Activated T-cell treated with anti-CD3 and anti-CD28 coated beads for 1 hour (primary cell): Measurements from ENCODE around the gene SMYD3.
A peak's percentile ranks its signal among the peaks of the same experiment; 100 is the strongest.
"Not testable (repeated sequence)": the region's sequence is repeated elsewhere in the genome, so short reads cannot be mapped to it uniquely, and the experiment has no call there.

Source experiments
- DNase-seq: peaks from one replicate; pipeline ENCODE4 v3.0.0-alpha.2; 2020; ENCODE audit warnings: low read depth

SMYD3 gene

GRCh38 chr1:246029616-246030015 is 477.5 kb downstream of the SMYD3 start:
- DNase-seq: no peak

- DNase-seq: not testable (repeated sequence)
Measured at GRCh38 chr1:246024118-246024517, 483.0 kb downstream of the SMYD3 start.

GRCh38 chr1:246020211-246020954 is 486.7 kb downstream of the SMYD3 start:
- DNase-seq: no peak

- DNase-seq: no peak
Measured at GRCh38 chr1:246018146-246018545, 488.9 kb downstream of the SMYD3 start.

- no peak for DNase-seq
Measured at GRCh38 chr1:246012341-246012740, 494.7 kb downstream of the SMYD3 start.

- no peak for DNase-seq
Measured at GRCh38 chr1:246010386-246010785, 496.7 kb downstream of the SMYD3 start.

GRCh38 chr1:246008363-246008831 is 498.7 kb downstream of the SMYD3 start:
- DNase-seq: no peak

GRCh38 chr1:246005067-246005466 is 502.0 kb downstream of the SMYD3 start:
- no peak for DNase-seq

GRCh38 chr1:246004301-246004700 is 502.8 kb downstream of the SMYD3 start:
- DNase-seq: no peak

- DNase-seq: no peak
Measured at GRCh38 chr1:246003442-246003730, 503.7 kb downstream of the SMYD3 start.

GRCh38 chr1:246002725-246003441 is 504.2 kb downstream of the SMYD3 start:
- peak; percentile 84 for DNase-seq

GRCh38 chr1:246001837-246002230 is 505.2 kb downstream of the SMYD3 start:
- DNase-seq: no peak

GRCh38 chr1:246001142-246001836 is 505.8 kb downstream of the SMYD3 start:
- no peak for DNase-seq

- no peak for DNase-seq
Measured at GRCh38 chr1:246000638-246001015, 506.5 kb downstream of the SMYD3 start.

- no peak for DNase-seq
Measured at GRCh38 chr1:245999697-246000637, 507.1 kb downstream of the SMYD3 start.

GRCh38 chr1:245997471-245998258 is 509.4 kb downstream of the SMYD3 start:
- DNase-seq: no peak

GRCh38 chr1:245996811-245997210 is 510.3 kb downstream of the SMYD3 start:
- no peak for DNase-seq

- DNase-seq: no peak
Measured at GRCh38 chr1:245995474-245995873, 511.6 kb downstream of the SMYD3 start.

GRCh38 chr1:245991266-245991665 is 515.8 kb downstream of the SMYD3 start:
- DNase-seq: no peak

- DNase-seq: no peak
Measured at GRCh38 chr1:245990315-245991022, 516.6 kb downstream of the SMYD3 start.
